ENCODE data around the gene TIGD1.
"Not testable (repeated sequence)": the region's sequence is repeated elsewhere in the genome, so short reads cannot be mapped to it uniquely, and the experiment has no call there.

The TIGD1 gene

GRCh38 chr2:232539298-232540231 lies 10.8 kb downstream of the TIGD1 start, which contains the start of gene CHRNG:
TSS of gene CHRNG (plus strand) at chr2:232539692. CDS start at chr2:232539748, 56 bp downstream.
- no peak for DNase-seq (ENCODE audit: low read depth)

- no peak for DNase-seq (ENCODE audit: low read depth)
Observed at GRCh38 chr2:232538671-232539070, 11.7 kb downstream of the TIGD1 start.

- no peak for DNase-seq (ENCODE audit: low read depth)
Observed at GRCh38 chr2:232537499-232537898, 12.9 kb downstream of the TIGD1 start.

GRCh38 chr2:232537079-232537478 lies 13.3 kb downstream of the TIGD1 start:
- no peak for DNase-seq (ENCODE audit: low read depth)

- DNase-seq (ENCODE audit: low read depth), result no peak
Observed at GRCh38 chr2:232535761-232536530, 14.4 kb downstream of the TIGD1 start.

GRCh38 chr2:232534940-232535651 lies 15.3 kb downstream of the TIGD1 start:
- DNase-seq (ENCODE audit: low read depth), result no peak

GRCh38 chr2:232533944-232534710 lies 16.2 kb downstream of the TIGD1 start:
- DNase-seq (ENCODE audit: low read depth), result no peak

- DNase-seq (ENCODE audit: low read depth), result not testable (repeated sequence)
Observed at GRCh38 chr2:232532821-232533220, 17.5 kb downstream of the TIGD1 start.

GRCh38 chr2:232532419-232532818 lies 17.9 kb downstream of the TIGD1 start:
- DNase-seq (ENCODE audit: low read depth), result no peak

- DNase-seq (ENCODE audit: low read depth), result no peak
Observed at GRCh38 chr2:232530626-232531260, 19.6 kb downstream of the TIGD1 start.

- no peak for DNase-seq (ENCODE audit: low read depth)
Observed at GRCh38 chr2:232529806-232530547, 20.4 kb downstream of the TIGD1 start.

GRCh38 chr2:232528746-232529460 lies 21.5 kb downstream of the TIGD1 start:
- no peak for DNase-seq (ENCODE audit: low read depth)

GRCh38 chr2:232527905-232528470 lies 22.4 kb downstream of the TIGD1 start:
- no peak for DNase-seq (ENCODE audit: low read depth)

GRCh38 chr2:232526372-232526941 lies 23.9 kb downstream of the TIGD1 start:
- no peak for DNase-seq (ENCODE audit: low read depth)

GRCh38 chr2:232525791-232526371 lies 24.5 kb downstream of the TIGD1 start, which contains the start of gene CHRND:
TSS of gene CHRND (plus strand) at chr2:232526160. CDS start at chr2:232526216, 56 bp downstream.
- DNase-seq (ENCODE audit: low read depth), result no peak

GRCh38 chr2:232525199-232525598 lies 25.2 kb downstream of the TIGD1 start:
- no peak for DNase-seq (ENCODE audit: low read depth)

- DNase-seq (ENCODE audit: low read depth), result no peak
Observed at GRCh38 chr2:232524771-232525170, 25.6 kb downstream of the TIGD1 start.

All from iris pigment epithelial cell (primary cell).